NCI-H1105 treated with DMSO at 0.1 percent for 48 hours (cell line): ENCODE measurements around the gene AKAP5.
A peak's percentile ranks its signal among the peaks of the same experiment; 100 is the strongest.

Experiments used
- DNase-seq: peaks from one replicate; lab custom pipeline; 2025; lab: John Stamatoyannopoulos, UW

The AKAP5 gene, protein sequence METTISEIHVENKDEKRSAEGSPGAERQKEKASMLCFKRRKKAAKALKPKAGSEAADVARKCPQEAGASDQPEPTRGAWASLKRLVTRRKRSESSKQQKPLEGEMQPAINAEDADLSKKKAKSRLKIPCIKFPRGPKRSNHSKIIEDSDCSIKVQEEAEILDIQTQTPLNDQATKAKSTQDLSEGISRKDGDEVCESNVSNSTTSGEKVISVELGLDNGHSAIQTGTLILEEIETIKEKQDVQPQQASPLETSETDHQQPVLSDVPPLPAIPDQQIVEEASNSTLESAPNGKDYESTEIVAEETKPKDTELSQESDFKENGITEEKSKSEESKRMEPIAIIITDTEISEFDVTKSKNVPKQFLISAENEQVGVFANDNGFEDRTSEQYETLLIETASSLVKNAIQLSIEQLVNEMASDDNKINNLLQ

GRCh38 chr14:64465191-64465822 lies at the start of gene AKAP5:
TSS of gene AKAP5 (plus strand) at chr14:64465499. CDS start at chr14:64468395, 2,896 bp downstream.
- DNase-seq = peak; percentile 87

DNA sequence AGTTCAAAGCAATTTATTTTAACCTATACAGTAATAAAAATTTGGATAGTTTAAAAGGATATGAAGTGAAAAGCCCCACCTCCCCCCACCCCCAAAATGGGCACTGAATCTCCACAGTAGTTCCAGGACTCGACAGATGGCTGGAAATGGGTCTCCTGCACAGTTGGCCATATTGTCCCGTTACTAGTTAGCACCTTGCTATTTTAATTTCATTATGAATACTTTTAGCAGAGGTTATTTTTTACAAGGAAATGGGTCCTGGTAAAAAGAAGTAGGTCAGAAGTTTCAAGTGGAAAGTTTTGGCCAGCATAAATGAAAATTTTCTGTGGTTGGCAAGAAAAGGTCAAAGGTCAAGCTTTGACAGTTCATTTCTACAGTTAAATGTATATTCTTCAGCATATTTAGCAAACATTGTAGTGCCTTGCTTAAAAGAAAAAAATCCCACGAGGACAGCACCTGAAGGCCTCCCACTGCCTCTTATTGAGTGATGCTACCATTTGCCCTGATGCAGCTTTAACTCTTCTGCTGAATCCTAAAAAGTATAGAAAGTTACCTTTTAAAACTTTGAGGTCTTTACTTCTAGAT lies 48.9 kb upstream of the AKAP5 start:
- DNase-seq = no peak

DNA sequence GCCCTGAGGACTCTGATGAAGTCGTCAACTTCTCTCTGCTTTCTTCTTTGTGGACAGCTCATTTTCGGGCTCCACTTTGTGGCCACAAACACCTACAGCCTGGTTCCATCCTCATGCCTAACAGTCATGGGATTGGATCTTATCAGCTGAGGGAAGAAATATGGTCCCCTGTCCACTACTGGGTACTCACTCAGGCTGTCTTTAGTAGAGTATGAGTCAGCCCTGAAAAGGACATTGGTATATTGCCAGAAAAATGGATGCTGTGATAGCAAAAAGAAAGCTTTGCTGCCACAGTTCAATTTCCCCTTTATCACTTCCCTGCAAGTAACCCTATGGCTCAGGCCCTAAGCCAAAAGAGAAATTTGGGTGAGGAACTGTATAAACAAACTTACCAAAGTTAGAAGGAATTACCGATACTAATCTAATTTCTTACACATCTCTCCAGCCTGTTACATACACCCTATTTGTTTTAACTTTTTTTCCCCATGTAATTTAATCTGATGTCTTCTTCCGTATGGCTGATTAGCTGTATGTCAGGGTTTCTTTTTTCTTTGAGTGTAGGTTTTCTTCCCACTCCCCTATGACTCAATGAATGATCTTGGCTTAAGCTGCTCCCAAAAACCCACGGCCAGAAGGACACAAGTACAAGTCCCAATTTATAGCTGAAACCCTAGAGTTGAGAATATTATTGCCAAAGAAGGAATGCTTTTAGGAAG lies 48.1 kb upstream of the AKAP5 start:
- no peak for DNase-seq

GRCh38 chr14:64417771-64418125 lies 47.6 kb upstream of the AKAP5 start:
- no peak for DNase-seq

- no peak for DNase-seq
Measured at GRCh38 chr14:64419003-64419402, 46.3 kb upstream of the AKAP5 start.

GRCh38 chr14:64421166-64421565 lies 44.1 kb upstream of the AKAP5 start:
- no peak for DNase-seq

DNA sequence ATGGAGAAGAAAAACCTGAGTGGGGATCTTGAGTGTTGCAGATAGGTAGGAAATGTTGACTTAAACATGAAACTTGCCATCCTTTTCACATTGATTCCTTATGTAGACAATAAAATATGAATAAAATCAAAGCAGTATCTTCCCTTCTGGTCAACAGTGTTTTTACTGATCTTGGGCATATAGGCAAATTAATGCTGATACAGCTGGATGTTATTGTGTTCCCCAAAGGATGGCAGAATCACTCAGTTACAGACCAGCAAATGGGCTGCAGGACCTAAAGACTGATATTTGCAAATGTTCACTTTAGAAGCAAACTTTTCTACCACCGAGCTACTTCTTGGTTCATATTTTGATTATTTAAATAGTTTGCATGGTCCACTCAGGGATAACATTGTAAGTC lies 43.3 kb upstream of the AKAP5 start:
- DNase-seq = no peak

DNA sequence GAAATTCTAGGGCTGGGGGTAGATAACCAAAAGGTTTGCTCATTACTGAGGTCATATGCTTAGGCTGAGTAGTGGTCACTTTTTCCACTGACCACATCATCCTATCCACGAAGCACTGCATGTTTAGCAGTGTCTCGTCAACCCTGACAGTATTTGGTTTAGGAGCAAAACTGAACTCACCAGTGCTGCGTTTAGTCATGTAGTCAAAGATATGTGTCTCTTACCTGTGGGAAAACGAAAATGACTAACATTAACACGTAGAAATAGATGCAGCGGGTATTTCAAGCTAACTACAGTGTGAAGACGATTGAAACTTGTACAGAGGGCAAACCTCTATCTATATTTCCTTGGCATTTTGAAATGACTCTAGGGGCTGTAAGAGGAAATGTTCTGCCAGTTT lies 42.5 kb upstream of the AKAP5 start:
- no peak for DNase-seq

DNA sequence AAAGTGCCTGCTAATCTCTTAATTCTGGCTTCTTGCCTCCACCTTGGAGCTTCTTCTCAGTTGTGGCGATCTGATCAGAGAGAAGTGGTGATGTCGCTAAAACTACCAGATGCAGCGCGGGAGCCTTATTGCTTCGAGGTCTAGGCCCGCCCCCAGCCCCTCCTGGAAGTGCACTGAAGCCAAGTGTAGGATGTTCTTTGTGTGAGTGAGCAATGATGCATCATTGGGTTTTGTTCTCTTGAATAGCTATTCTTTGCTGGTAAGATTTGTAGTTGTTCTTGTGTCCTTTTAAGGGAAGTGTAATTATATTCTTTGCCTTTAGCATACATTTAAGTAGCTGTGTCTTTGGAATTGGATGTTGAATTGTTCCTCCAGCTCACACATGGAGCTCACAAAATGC lies 41.3 kb upstream of the AKAP5 start:
- no peak for DNase-seq

DNA sequence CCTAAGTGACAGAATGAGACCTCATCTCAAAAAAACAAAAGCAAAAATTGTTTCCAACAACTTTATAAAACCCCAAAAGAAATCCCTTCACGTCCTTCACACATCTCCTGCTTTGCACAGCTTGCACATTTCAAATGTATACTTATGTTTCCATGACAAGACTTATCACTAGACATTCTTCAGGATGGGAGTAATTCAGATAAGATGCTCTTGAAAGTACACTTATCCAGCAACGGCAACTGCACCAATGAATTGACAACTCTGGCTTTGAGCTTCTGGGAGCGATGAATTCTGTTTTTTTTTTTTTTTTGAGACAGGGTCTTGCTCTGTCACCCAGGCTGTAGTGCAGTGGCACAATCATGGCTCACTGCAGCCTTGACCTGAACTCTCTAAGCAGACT lies 30.8 kb upstream of the AKAP5 start:
- DNase-seq = no peak

DNA sequence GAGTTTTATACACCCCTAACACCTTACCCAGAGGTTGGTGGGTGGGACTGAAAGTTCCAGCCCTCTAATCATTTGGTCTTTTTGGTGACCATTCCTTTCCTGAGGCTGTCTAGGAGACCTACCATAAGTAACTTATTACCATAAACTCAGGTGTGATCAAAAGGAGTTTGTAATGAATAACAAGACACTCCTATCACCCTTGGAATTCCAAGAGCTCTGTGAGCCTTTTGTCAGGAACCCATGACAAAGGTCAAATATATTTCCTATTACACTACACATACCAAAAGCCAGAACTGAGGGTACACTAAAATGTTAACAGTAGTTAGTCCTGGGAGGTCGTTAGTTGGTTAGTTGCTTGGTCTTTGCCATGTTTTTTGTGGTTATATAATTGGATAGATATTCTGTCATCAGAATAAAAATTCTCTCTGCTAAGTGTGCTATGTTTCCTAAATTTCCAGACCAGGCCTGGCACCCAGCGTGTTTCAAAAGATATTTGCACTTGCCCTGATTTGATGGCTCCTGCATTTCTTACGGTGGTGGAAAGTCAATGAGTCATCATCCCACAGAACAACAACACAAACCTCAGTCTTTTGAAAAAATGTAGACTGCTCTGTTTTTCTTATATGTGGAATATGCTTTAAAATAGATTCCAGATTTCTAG lies 27.0 kb upstream of the AKAP5 start:
- no peak for DNase-seq

DNA sequence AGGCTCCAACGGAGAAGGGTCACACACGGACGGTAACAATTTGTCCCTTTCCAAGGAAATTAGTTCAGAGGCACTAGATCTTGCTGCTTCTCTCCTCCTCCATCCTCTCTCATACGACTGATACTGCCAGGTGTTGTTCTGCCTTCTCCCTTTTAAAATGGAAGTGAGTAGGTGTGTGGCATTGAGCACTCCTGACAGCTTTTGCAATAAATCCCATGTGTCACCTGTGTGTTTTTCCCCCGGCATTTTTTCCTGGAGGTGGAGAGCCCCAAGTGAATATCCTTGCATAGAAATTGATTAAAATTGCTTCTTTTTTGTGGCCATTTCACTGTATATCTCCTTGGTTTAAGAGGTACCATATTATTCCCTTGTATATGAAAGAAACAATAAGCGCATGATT lies 26.2 kb upstream of the AKAP5 start:
- no peak for DNase-seq

DNA sequence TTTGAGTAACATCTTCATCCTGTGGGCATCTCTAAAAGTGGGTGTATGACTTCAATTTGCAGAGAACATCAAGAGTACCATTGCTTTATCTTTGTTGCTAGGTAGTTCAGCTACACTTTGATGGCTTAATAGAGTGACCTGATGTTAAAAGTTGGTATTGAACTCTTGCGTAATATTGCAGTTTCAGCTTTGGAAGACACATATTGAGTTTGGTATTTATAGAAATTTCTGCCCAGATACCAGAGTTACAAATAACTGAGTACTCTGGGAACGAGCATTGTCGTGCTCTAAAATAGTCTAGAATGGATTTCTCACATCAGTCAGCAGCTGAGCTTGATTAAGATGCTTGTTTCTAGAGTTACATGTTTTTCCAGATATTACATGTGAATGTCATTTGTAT lies 24.8 kb upstream of the AKAP5 start:
- no peak for DNase-seq

DNA sequence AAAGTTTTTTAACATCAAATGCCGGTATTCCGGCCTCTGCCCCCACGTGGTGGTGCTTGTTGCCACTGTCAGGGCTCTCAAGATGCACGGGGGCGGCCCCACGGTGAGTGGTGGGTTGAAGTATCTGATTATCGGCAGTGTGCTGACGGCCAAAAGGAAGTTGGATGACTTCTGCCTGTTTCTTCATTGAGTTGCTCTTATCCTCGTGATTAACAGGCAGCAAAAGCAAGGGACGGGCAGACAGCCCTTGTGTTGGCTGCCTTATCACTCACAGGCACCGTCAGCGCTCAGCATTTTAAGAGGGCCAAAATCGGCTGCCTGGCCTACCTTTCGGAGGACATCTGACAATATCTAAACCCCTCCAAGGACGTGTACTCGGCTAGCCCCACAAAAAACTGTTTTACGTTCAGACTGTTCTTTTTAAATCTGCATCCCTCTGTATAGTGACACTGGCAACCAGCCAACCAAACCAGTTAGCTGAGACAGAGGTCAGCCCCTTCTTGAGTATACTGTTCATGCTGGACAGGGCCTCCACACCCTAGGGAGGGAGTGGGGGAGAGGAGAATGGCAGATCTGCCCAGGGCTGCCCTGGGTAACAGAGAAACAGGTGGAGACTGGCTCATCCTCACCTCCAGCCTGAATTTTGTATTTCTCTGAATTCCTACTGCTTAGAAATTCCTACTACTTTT lies 22.9 kb upstream of the AKAP5 start:
- DNase-seq = no peak

DNA sequence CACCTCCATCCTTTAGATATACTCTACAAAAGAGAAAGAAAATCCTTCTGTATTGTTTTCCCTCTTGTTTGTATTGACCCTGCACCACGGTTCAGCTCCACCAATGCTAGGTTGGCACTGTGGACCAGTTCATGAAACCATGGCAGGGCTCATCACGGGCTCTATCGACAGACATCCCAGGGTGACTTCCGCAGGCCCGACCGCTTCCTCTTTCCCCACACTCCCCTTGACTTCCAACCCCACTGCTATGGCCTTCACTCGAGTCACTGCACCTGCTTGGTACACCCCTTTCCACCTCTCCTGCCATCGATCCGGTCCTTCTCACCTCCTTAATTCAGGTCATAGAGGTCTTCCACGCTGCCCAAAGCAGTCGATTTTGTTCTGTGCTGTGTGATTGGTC lies 21.2 kb upstream of the AKAP5 start:
- no peak for DNase-seq

- DNase-seq = no peak
Measured at GRCh38 chr14:64444984-64445845, 20.1 kb upstream of the AKAP5 start.

DNA sequence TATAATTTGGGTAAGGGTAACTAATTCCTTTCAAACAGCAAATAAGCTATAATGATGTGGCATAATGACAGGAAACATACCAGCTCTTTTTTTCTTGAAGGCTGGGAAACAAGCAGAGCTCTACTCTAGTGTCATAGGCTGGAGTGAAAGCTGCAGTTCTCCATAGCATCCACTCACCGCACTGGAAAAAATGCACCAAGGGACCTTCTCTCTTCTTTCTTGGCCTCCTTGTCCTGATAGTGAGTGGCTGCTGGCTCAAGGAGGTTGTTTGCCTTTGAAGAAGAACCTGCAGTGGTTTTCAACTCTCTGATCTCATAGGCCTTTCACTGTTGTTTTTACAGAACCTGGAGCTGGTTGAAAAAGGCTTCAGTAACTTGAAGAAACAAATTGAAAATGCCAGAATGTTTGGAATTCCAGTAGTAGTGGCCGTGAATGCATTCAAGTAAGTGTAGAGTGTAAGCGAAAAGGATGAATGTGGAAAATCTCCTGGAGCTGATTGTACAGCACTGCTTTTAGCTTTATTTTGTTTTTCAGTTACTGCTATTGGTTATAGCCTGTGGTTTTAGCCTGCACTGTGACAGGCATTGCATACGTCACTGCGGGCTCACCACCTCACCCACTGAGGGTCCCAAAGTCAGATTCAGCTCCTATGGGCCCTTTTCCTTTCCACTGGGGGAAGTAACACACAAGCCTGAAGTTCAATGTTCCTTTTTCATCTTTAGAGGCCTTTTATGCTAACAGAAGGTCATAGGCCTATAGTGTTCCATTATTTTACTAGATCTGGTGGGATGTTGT lies 17.2 kb upstream of the AKAP5 start:
- DNase-seq = no peak

DNA sequence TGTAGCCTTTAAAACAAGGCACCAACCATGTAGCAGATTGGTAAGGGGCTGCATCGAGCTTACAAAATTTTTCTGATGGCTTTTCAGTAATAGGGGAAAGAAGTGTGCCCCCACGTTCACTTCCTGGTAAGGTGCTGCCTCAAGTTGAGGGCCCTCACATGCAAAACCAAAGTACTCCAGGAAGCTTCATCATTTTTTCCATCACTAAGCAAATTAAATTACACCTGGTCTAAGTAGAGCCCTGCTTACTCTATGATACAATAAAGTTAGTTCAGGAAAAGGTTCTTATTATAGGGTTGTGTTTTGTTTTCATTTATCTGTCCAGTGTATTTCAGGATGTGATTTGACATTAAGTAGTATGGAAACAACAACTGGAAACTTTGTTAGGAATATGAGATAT lies 15.0 kb upstream of the AKAP5 start:
- DNase-seq = no peak

DNA sequence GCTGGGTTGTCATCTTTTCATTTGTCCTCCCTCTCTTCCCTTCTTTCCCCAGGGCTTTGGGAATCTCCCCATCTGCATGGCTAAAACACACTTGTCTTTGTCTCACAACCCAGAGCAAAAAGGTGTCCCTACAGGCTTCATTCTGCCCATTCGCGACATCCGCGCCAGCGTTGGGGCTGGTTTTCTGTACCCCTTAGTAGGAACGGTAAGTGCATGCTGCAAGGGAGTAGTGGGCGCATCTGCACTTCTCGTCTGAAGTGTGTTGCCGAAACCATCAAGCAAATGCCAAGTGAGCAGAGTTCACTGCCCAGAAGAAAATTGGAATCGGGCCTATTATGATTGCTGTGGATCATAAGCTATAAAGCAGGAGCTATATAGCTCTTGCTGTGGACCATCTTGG lies 10.6 kb upstream of the AKAP5 start:
- no peak for DNase-seq
